ENCODE measurements around the gene CNTNAP2. TPM values are rescaled to one million over a fixed set of nuclear protein-coding genes. Genes with fewer than 3 reads are reported as not detected.

Gene CNTNAP2
- total and polyA plus RNA-seq, 2 of the 8 experiments (the other 6 are each of a cell fraction or from before 2014, with no cell fraction given), result 27.9 to 71.0 TPM

DNA sequence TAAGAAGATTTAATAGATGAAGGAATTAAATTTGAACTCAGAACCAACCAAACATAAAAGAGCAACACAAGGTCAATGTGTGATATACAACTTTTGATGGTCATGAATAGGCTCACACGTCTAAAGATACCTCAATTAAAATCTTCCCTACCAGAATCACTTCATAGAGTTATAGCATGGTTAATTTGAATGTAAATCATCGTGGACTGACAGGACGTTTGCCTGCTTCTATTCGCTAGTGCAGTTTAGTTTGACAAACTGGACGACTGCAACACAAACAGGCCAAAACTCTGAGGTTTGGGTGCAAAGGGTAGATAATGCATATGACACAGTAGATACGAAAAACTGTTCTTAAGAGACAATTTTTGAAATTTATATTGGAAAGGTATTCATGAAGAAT lies 32.5 kb upstream of the CNTNAP2 start (continued):
- no peak for TF ChIP-seq USF2 (IDR thresholded peaks at IDR 0.05; ENCODE audit: low read length)
- no peak for TF ChIP-seq RXRA (IDR thresholded peaks at IDR 0.05; ENCODE audit: insufficient read depth, low read depth, low read length)
- no peak for TF ChIP-seq SP1 (IDR thresholded peaks at IDR 0.05; ENCODE audit: low read depth, low read length)
- TF ChIP-seq ATF3 (IDR thresholded peaks at IDR 0.05; ENCODE audit: insufficient read depth, low read depth, low read length), result no peak
- no peak for TF ChIP-seq TBP (IDR thresholded peaks at IDR 0.05; ENCODE audit: low read depth, low read length)
- TF ChIP-seq NANOG (IDR thresholded peaks at IDR 0.05; ENCODE audit: insufficient read depth, low read depth, low read length, poor library complexity, severe bottlenecking), result no peak
